Fibroblast of pulmonary artery (primary cell): ENCODE data around the gene CACNA1S.

Experiments
- DNase-seq: peaks from one replicate; pipeline ENCODE4 v3.0.0-alpha.2; 2010; ENCODE audit warnings: low read depth
- H3K4me3 ChIP-seq: replicated peaks from 2 replicates; pipeline ENCODE4 v1.5.1; 2011; ENCODE audit warnings: low read depth, mild to moderate bottlenecking, control low read depth, low read length, moderate library complexity
- CTCF ChIP-seq: IDR thresholded peaks from 2 replicates; pipeline ENCODE4 v1.5.1; 2011; ENCODE audit warnings: mild to moderate bottlenecking, control low read depth, low read length, inconsistent platforms; ENCODE audit errors: missing control alignments

The CACNA1S gene

DNA sequence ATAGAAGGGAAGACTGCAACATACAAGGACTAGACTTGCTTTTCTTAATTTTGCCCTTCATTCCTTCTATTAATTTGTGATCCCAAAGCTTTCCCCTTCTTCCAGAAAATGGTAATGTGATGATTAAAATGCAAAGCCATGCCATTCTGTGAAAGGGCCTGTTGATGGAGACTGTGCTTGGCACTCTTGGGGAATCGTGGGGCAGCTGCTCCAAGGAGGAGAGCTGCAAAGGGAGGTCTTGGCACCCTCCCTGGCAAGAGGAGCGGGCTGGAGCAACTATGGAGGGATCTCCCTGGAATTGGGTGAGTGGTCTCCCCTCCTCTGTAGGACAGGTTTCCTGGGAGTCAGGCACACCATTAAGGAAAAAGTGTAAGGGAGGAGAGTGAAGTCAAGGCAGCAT is 16.6 kb downstream of the CACNA1S start:
- DNase-seq = no peak
- no peak overlapping the region for H3K4me3 ChIP-seq
- TF ChIP-seq CTCF = no peak

DNA sequence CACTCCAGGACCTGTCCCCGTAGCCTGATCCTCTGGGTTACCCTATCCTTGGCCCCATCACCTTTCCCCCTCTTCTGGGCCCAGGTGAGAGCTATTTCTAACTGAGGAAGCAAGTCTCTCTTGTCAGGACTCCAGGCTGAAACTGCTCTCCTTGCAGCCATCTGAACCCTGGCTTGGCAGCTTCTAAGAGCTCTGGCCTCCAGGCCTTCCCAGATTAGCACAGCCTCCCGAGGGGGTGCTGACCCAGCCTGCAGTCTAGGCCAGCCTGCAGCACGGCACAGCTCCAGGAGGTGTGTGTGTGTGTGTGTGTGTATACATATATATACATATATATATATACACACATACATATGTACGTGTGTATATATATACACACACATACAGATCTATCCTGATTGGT is 17.4 kb downstream of the CACNA1S start:
- H3K4me3 ChIP-seq = no peak overlapping the region
- DNase-seq = no peak
- TF ChIP-seq CTCF = no peak

DNA sequence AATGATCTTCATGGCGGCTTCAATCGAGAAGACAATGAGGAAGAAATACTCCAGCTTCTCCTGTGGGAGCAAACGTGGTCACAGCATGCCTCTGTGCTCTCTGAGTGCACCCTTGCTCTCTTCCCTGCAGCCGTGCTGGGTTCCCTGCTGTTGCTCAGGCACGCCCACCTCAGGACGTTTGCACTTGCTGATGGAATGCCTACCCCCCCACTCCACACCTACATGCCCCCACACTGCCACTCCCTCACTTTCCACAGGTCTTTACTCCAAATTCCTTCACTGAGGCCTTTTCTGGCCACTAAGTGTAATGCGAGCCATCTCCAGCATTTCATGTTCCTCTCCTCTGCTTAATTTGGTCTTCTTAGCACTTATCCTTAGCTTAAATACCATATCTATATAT is 18.3 kb downstream of the CACNA1S start:
- TF ChIP-seq CTCF = no peak
- DNase-seq = no peak
- no peak overlapping the region for H3K4me3 ChIP-seq

GRCh38 chr1:201093561-201093960 is 18.7 kb downstream of the CACNA1S start:
- no peak for TF ChIP-seq CTCF
- no peak for DNase-seq
- no peak overlapping the region for H3K4me3 ChIP-seq

DNA sequence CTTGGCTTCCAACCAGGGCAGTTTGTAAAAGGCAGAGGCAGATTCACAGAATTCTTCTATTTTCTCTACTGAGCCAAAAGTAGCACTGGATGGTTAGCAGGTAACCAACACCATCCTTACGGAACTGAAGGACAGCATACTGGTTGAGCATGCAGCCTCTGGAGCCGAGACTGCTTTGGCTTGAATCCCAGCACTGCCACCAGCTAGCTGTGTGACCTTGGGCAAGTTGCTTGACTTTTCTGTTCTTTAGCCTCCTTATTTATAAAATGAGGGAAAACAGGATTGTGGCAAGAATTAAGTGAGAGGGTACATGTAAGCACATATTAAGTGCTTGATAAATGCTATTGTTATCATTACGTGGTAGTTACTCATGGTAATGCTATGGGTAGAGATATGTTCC is 19.5 kb downstream of the CACNA1S start:
- no peak for DNase-seq
- no peak for TF ChIP-seq CTCF
- H3K4me3 ChIP-seq = no peak overlapping the region

DNA sequence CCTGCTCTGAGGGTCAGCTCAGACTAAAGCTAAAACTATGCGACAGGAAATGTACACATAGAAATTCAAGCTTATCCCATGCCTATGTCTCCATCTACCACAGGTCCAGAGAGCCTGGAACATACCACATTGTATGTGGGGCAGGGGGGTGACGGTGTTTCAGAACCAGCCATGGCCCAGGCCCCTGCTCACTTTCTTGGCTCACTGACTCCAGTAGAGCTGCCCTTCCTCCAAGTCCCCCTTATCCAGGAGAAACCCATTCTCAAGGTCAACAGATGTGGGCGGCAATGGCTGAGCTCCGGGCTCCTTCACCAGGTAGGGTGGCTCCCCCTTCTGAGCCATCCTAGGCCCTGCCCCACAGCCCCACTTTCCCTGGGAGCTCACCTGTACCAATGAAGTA is 21.0 kb downstream of the CACNA1S start:
- no peak overlapping the region for H3K4me3 ChIP-seq
- DNase-seq = no peak
- TF ChIP-seq CTCF = no peak

DNA sequence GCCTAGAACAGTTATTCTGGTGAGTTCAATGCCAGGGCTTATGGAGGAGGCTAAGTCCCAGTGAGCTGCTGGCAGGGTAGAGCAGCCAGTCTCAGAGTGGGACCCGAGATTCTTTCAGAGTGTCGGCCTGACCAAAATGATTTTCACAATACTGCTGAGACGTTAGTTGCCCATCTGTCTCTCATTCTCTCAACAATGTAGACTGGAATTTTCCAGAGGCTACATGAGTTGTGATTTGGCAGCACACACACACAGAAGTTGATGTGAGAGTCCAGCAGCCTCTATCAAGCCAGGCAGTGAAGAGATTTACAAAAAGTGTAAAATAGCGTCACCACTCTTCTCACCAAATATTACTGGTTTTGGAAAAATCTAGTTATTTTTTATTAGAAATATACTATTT is 21.7 kb downstream of the CACNA1S start:
- no peak for TF ChIP-seq CTCF
- DNase-seq = no peak
- H3K4me3 ChIP-seq = no peak overlapping the region
